HepG2 (cell line): ENCODE results near the gene CPVL. TPM values are rescaled to one million over a fixed set of nuclear protein-coding genes. Genes with fewer than 3 reads are reported as not detected.
A peak's percentile ranks its signal among the peaks of the same experiment; 100 is the strongest.

Experiments
- CEBPB ChIP-seq: IDR thresholded peaks from 2 replicates; pipeline ENCODE4 v1.6.1; 2011; ENCODE audit warnings: low read depth, low read length, improper control_type of control experiment, borderline replicate concordance
- CREB1 ChIP-seq, 2 experiments: fragments of 450-650 bp in 1 of 2; IDR thresholded peaks; 2 replicates each; pipeline ENCODE4 v1.6.1; 2016 to 2017; ENCODE audit warnings: control low read depth in 1 of 2, mild to moderate bottlenecking in 1 of 2, missing compliant biosample characterization in 1 of 2, missing genetic modification characterization in 1 of 2
- MBNL3 ChIP-seq: fragments of 250-450 bp; sonication (Bioruptor Pico); conservative IDR thresholded peaks from 2 replicates; pipeline ENCODE4 v1.8.0; 2022; ENCODE audit warnings: mild to moderate bottlenecking, inconsistent platforms
- MTF2 ChIP-seq: sonication (generic); formaldehyde crosslinking; IDR thresholded peaks from 2 replicates; pipeline ENCODE4 v1.5.0; 2020; ENCODE audit warnings: missing genetic modification reagents, borderline replicate concordance
- RCOR2 ChIP-seq: IDR thresholded peaks from 2 replicates; pipeline ENCODE4 v1.6.1; 2016; ENCODE audit warnings: missing biosample characterization, missing genetic modification reagents
- RXRB ChIP-seq: IDR thresholded peaks from 2 replicates; pipeline ENCODE4 v1.6.1; 2016; ENCODE audit warnings: borderline replicate concordance, missing genetic modification reagents, missing compliant biosample characterization
- SMYD3 ChIP-seq: sonication (generic); formaldehyde crosslinking; IDR thresholded peaks from 2 replicates; pipeline ENCODE4 v1.8.1; 2023; ENCODE audit warnings: mild to moderate bottlenecking, missing genetic modification reagents
- SNRNP70 ChIP-seq: fragments of 200-400 bp; formaldehyde crosslinking; IDR thresholded peaks from 2 replicates; pipeline ENCODE4 v1.6.1; 2017; ENCODE audit warnings: mild to moderate bottlenecking, low read depth, low read length, moderate library complexity
- SP1 ChIP-seq, 2 experiments: fragments of 450-650 bp in 1 of 2; sonication (generic) in 1 of 2; formaldehyde crosslinking in 1 of 2; IDR thresholded peaks; 2 replicates each; pipeline versions ENCODE4 v1.4.0 to v1.6.1; 2016 to 2020; ENCODE audit warnings: missing genetic modification reagents in 1 of 2
- SRSF9 ChIP-seq: fragments of 200-400 bp; formaldehyde crosslinking; IDR thresholded peaks from 2 replicates; pipeline ENCODE4 v1.6.1; 2018; ENCODE audit warnings: borderline replicate concordance, mild to moderate bottlenecking, low read depth, low read length; ENCODE audit not compliant: insufficient read depth, poor library complexity, severe bottlenecking
- TARDBP ChIP-seq: sonication (generic); formaldehyde crosslinking; IDR thresholded peaks from 2 replicates; pipeline ENCODE4 v1.8.0; 2022; ENCODE audit warnings: mild to moderate bottlenecking, missing genetic modification reagents
- TP53 ChIP-seq: sonication (generic); formaldehyde crosslinking; conservative IDR thresholded peaks from 2 replicates; pipeline ENCODE4 v1.4.0; 2020; ENCODE audit warnings: missing genetic modification reagents
- XRCC5 ChIP-seq: fragments of 200-400 bp; formaldehyde crosslinking; optimal IDR thresholded peaks from 2 replicates; pipeline ENCODE3; 2017; ENCODE audit warnings: mild to moderate bottlenecking, low read length
- ZFP90 ChIP-seq: sonication (generic); formaldehyde crosslinking; IDR thresholded peaks from 2 replicates; pipeline ENCODE4 v1.8.0; 2022; ENCODE audit warnings: missing genetic modification reagents, mild to moderate bottlenecking, inconsistent platforms, borderline replicate concordance
- ZMAT3 ChIP-seq: sonication (generic); formaldehyde crosslinking; conservative IDR thresholded peaks from 2 replicates; pipeline ENCODE4 v1.7.0; 2021; ENCODE audit warnings: missing genetic modification reagents
- ZNF232 ChIP-seq: sonication (generic); formaldehyde crosslinking; IDR thresholded peaks from 2 replicates; pipeline ENCODE4 v1.4.0; 2020; ENCODE audit warnings: missing genetic modification reagents, borderline replicate concordance
- ZNF367 ChIP-seq: sonication (generic); formaldehyde crosslinking; IDR thresholded peaks from 2 replicates; pipeline ENCODE4 v1.4.0; 2020; ENCODE audit warnings: missing genetic modification reagents, borderline replicate concordance
- ZNF562 ChIP-seq: sonication (generic); formaldehyde crosslinking; IDR thresholded peaks from 2 replicates; pipeline ENCODE4 v1.8.0; 2022; ENCODE audit warnings: missing genetic modification reagents, borderline replicate concordance
- ZNF619 ChIP-seq: sonication (generic); formaldehyde crosslinking; IDR thresholded peaks from 2 replicates; pipeline ENCODE4 v1.4.0; 2020; ENCODE audit warnings: mild to moderate bottlenecking, missing genetic modification reagents
- ZNF672 ChIP-seq: sonication (generic); formaldehyde crosslinking; IDR thresholded peaks from 2 replicates; pipeline ENCODE4 v1.8.1; 2022; ENCODE audit warnings: missing genetic modification reagents
- polyA plus RNA-seq, 8 experiments: library from polyadenylated mRNA; depleted of rRNA in 3 of 8; stranded (reverse) in 7 of 8; unstranded in 1 of 8; fragments of >200 nt; fragmentation: Illumina TruSeq in 4 of 8; extraction: Trizol in 4 of 8; gene quantifications; 2 replicates each; pipeline versions ENCODE4 v1.2.1 to v1.2.3, GENCODE V29; 2011 to 2016; ENCODE audit warnings: low read depth in 4 of 8, missing spikeins in 1 of 8, mixed read lengths in 1 of 8; ENCODE audit not compliant: insufficient read depth in 1 of 8
- total RNA-seq, 5 experiments: library from RNA; depleted of rRNA; stranded (reverse); fragments of >200 nt; fragmentation: Illumina TruSeq; extraction: Trizol; gene quantifications; 2 replicates each; pipeline ENCODE4 v1.2.3, GENCODE V29; 2016; ENCODE audit warnings: low read depth in 1 of 5
- TF ChIP-seq, protein P1 (sequence below): IDR thresholded peaks from 2 replicates; pipeline ENCODE4 v1.6.1; 2016; ENCODE audit warnings: missing compliant biosample characterization, missing genetic modification reagents, borderline replicate concordance
- TF ChIP-seq, protein P2 (sequence below): IDR thresholded peaks from 2 replicates; pipeline ENCODE4 v1.6.1; 2018; ENCODE audit warnings: missing genetic modification reagents

CPVL gene
- total and polyA plus RNA-seq, 2 of the 13 experiments (the other 11 are each of a cell fraction or from before 2014, with no cell fraction given) = 59.2 to 294 TPM

DNA sequence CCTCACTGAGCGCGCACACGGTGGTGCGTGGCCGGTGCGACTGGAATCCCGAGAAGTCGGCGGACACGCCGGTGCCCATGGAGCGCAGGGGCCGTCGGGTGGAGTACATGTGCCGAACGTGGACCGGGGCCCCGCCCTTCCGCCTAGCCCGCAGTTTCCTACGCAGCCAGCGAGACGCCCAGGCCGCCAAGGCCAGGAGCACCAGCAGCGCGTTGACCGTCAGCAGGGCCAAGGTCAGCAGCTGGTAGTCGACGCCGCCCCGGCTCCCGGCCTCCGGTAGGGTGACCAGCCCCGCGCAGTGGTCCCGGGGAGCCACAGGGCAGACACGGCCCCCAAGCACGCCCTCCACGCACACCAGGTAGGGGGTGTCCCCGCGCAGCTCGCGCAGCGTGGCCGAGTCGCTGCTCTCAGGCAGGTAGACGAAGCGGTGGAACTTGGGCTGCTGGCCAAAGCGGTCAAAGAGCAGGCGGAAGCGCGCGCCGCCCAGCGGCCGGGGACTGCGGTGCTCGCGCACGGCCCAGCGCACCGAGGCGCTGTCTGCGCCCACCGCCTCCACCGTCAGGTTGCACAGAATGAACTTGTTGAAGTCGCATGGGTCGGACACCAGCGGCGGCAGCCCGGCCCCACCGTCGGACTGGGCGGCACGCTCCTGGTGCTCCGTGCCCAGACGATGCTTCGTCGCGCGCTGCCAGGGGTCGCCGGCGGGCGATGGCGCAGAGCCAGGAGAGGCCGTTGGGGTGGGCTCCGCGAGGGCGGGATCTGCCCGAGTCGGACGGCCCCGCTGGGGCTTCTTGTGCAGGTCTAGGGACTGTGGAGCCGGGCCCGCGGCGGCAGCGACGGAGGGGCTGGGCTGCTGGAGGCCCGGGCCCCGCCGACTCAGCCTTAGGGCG lies 190.4 kb downstream of the CPVL start (continued):
- TF ChIP-seq ZNF232 (CRISPR knock-in tag) = peak; percentile 44; the same call in 1 of the 2 replicates
- TF ChIP-seq, protein P1, sequence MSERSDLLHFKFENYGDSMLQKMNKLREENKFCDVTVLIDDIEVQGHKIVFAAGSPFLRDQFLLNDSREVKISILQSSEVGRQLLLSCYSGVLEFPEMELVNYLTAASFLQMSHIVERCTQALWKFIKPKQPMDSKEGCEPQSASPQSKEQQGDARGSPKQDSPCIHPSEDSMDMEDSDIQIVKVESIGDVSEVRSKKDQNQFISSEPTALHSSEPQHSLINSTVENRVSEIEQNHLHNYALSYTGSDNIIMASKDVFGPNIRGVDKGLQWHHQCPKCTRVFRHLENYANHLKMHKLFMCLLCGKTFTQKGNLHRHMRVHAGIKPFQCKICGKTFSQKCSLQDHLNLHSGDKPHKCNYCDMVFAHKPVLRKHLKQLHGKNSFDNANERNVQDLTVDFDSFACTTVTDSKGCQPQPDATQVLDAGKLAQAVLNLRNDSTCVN (CRISPR knock-in tag) = peak; percentile 85; the same call in 1 of the 2 replicates
- no peak; the same call in 1 of the 2 replicates for TF ChIP-seq ZNF672 (CRISPR knock-in tag)
- peak; percentile 89 for TF ChIP-seq XRCC5
- TF ChIP-seq, protein P2, sequence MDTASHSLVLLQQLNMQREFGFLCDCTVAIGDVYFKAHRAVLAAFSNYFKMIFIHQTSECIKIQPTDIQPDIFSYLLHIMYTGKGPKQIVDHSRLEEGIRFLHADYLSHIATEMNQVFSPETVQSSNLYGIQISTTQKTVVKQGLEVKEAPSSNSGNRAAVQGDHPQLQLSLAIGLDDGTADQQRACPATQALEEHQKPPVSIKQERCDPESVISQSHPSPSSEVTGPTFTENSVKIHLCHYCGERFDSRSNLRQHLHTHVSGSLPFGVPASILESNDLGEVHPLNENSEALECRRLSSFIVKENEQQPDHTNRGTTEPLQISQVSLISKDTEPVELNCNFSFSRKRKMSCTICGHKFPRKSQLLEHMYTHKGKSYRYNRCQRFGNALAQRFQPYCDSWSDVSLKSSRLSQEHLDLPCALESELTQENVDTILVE (CRISPR knock-in tag) = 0 out of 2 replicates have a peak, but pooled peaks have one; percentile 63
- TF ChIP-seq ZMAT3 (CRISPR knock-in tag) = peak; percentile 99
- TF ChIP-seq ZNF619 (CRISPR knock-in tag) = peak; percentile 22; the same call in 1 of the 2 replicates
- TF ChIP-seq CEBPB = no peak
- TF ChIP-seq SMYD3 (CRISPR knock-in tag) = peak; percentile 91; the same call in 1 of the 2 replicates
- peak; percentile 98 for TF ChIP-seq MTF2 (CRISPR knock-in tag)
- no peak for TF ChIP-seq SP1 (IDR thresholded peaks at IDR 0.05)
- TF ChIP-seq SP1 (CRISPR knock-in tag; IDR thresholded peaks at IDR 0.05) = 0 out of 2 replicates have a peak, but pooled peaks have one; percentile 25
- TF ChIP-seq RXRB = peak; percentile 97
- TF ChIP-seq ZFP90 (CRISPR knock-in tag) = no peak; the same call in 1 of the 2 replicates
- TF ChIP-seq RCOR2 (CRISPR knock-in tag) = peak; percentile 37; the same call in 1 of the 2 replicates
- TF ChIP-seq ZNF562 (CRISPR knock-in tag) = peak; percentile 94
- TF ChIP-seq ZNF367 (CRISPR knock-in tag) = peak; percentile 87; the same call in 1 of the 2 replicates
- TF ChIP-seq TP53 (CRISPR knock-in tag) = peak; percentile 90
- TF ChIP-seq MBNL3 (CRISPR knock-in tag) = no peak
- TF ChIP-seq TARDBP (CRISPR knock-in tag) = peak; percentile 91; the same call in 1 of the 2 replicates
- no peak for TF ChIP-seq SRSF9
- no peak for TF ChIP-seq CREB1 (IDR thresholded peaks at IDR 0.05)
- TF ChIP-seq CREB1 (CRISPR knock-in tag; IDR thresholded peaks at IDR 0.05) = no peak
- no peak for TF ChIP-seq SNRNP70
